HL-60 (cell line): ENCODE data around the gene PACSIN1.

Experiments used
- DNase-seq, 2 experiments: peaks; one replicate each; pipeline ENCODE4 v3.0.0-alpha.2; 2010 to 2020; ENCODE audit warnings: low read depth in 1 of 2, low spot score in 1 of 2
- H3K27ac ChIP-seq: fragments of 250-450 bp; sonication (Bioruptor Pico); replicated peaks from 2 replicates; pipeline ENCODE4 v1.5.1; 2020; ENCODE audit warnings: mild to moderate bottlenecking, moderate library complexity
- H3K27me3 ChIP-seq: fragments of 250-450 bp; sonication (Bioruptor Pico); 2 replicates; pipeline ENCODE4 v1.5.1; 2021; ENCODE audit warnings: mild to moderate bottlenecking, moderate library complexity; ENCODE audit not compliant: insufficient read depth, poor library complexity, severe bottlenecking
- H3K4me3 ChIP-seq: replicated peaks from 2 replicates; pipeline ENCODE4 v1.5.1; 2011; ENCODE audit warnings: mild to moderate bottlenecking, control low read depth, low read length; ENCODE audit not compliant: insufficient read depth
- CTCF ChIP-seq: IDR thresholded peaks from one replicate; pipeline ENCODE4 v1.5.1; 2011; ENCODE audit warnings: low read length, control low read depth, inconsistent platforms; ENCODE audit not compliant: insufficient read depth
- GABPA ChIP-seq: IDR thresholded peaks from 2 replicates; pipeline ENCODE4 v1.6.1; 2012; ENCODE audit warnings: low read depth
- POLR2AphosphoS5 ChIP-seq: IDR thresholded peaks from 2 replicates; pipeline ENCODE4 v1.6.1; 2012; ENCODE audit warnings: low read depth
- SPI1 ChIP-seq: IDR thresholded peaks from 2 replicates; pipeline ENCODE4 v1.6.1; 2012; ENCODE audit warnings: low read depth, mild to moderate bottlenecking, borderline replicate concordance
- TF ChIP-seq, protein P1 (sequence below): IDR thresholded peaks from 2 replicates; pipeline ENCODE4 v1.6.1; 2012; ENCODE audit warnings: low read depth; ENCODE audit not compliant: insufficient replicate concordance

PACSIN1 gene

DNA sequence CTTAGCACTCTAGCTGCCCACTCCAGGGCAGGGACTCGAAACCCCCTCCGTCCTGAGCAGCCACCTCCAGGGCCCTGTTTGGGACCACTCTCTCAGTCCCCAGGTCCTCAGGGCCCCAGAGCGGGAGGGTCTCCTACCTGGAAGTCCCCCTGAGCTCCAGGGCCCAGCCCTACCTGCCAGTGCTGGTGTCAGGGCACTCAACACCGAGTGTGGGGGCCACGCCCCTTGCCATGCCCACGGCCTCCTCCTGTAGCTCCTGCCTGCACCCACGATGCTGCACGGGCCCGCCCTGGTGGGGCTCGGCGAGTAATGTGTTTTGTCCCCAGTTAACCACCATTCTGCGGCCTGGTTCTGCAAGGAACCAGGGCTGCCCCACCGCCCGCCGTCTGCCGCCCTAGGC, 68.8 kb downstream of the PACSIN1 start:
- Histone ChIP-seq H3K27me3 (no peaks in the 10 kb centered on the region), H3K27ac (no peak overlapping the region), H3K4me3 (no peak overlapping the region)
- DNase-seq = no peak
- TF ChIP-seq, protein P1, sequence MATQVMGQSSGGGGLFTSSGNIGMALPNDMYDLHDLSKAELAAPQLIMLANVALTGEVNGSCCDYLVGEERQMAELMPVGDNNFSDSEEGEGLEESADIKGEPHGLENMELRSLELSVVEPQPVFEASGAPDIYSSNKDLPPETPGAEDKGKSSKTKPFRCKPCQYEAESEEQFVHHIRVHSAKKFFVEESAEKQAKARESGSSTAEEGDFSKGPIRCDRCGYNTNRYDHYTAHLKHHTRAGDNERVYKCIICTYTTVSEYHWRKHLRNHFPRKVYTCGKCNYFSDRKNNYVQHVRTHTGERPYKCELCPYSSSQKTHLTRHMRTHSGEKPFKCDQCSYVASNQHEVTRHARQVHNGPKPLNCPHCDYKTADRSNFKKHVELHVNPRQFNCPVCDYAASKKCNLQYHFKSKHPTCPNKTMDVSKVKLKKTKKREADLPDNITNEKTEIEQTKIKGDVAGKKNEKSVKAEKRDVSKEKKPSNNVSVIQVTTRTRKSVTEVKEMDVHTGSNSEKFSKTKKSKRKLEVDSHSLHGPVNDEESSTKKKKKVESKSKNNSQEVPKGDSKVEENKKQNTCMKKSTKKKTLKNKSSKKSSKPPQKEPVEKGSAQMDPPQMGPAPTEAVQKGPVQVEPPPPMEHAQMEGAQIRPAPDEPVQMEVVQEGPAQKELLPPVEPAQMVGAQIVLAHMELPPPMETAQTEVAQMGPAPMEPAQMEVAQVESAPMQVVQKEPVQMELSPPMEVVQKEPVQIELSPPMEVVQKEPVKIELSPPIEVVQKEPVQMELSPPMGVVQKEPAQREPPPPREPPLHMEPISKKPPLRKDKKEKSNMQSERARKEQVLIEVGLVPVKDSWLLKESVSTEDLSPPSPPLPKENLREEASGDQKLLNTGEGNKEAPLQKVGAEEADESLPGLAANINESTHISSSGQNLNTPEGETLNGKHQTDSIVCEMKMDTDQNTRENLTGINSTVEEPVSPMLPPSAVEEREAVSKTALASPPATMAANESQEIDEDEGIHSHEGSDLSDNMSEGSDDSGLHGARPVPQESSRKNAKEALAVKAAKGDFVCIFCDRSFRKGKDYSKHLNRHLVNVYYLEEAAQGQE = no peak
- TF ChIP-seq GABPA (no peak), SPI1 (no peak), CTCF (no peak), POLR2AphosphoS5 (no peak)

DNA sequence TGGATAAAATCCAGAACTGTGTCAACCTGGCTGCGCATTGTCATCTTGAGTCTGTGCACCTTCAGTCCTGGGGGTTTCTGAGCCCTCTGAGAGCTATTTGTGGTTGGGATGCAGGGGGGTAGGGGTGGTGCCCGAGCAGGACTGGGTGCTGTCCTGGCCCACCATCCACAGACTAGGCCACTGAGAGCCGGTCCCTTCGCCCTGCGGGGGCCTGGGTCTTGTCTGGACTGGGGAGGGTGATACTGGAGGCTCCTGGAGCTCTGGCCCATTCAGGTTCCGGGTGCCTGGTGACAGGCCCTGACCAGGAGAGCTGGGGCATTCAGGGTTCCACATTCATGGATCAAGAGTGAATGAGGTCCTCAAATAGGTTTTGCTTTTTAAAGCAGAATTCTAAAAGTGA, 69.3 kb downstream of the PACSIN1 start:
- Histone ChIP-seq H3K4me3 (no peak overlapping the region), H3K27me3 (no peaks in the 10 kb centered on the region), H3K27ac (no peak overlapping the region)
- TF ChIP-seq SPI1 = no peak
- TF ChIP-seq CTCF = no peak
- no peak for DNase-seq

DNA sequence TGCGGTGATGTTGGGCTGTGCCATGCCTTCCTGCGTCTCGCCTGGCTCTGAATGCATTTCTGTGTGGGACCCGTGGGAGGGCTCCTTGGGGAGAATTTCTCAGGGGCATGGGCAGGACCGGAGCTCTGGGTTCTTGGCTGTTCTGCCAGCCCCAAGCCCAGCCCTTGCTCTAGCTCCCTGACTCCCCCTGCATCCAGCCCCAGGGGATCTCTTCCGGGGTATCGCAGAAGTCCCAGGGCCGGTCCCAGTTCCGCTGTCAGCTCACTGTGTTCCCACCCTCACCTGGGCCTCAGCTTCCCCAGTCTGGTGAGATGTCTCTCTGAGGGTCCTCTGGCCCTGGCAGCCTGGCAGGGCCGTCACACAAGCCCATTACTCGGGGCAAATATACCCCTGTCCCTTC, 69.8 kb downstream of the PACSIN1 start:
- no peaks in the 10 kb centered on the region for H3K27me3 ChIP-seq
- no peak for TF ChIP-seq GABPA
- H3K4me3 ChIP-seq = no peak overlapping the region
- DNase-seq = no peak
- no peak overlapping the region for H3K27ac ChIP-seq

DNA sequence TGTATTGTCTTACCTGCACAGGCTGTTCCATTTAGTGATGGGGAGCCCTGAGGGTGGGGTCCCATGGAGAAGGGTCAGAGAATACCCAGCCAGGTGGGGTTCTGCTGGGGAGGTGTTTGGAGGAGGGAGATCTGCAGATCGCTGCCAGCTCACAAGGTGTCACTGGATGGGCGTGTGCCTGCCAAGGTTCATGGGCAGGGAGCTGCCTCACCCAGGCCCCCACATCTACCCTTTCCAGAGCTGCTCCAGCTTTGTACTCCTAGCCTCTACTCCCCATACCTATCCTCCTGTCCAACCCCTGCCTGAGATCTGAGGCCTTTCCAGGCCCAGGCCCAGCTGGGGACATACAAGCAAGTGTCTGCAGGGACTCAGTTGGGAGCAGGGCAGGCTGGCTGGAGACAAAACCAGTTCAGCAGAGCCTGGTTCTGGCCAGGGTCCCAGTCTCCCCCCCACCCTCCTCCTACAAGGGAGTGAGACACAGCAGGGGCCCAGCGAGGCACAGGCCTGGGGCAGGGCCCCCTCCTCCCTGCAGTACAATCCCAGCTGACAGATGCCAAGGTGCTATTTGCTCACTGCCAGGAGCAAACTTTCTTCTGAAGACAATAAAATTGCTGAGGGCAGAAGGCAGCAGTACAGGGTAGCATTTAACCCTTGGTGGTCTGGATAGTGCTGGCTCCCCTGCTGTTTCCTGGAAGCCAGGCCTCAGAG, 70.5 kb downstream of the PACSIN1 start:
- no peak for DNase-seq
- Histone ChIP-seq H3K27ac (no peak overlapping the region), H3K27me3 (no peaks in the 10 kb centered on the region)

More for the DNA sequence above, 70.5 kb downstream of the PACSIN1 start:
- no peak for TF ChIP-seq SPI1
- TF ChIP-seq, protein P1 = no peak
- no peak for TF ChIP-seq GABPA
- no peak for TF ChIP-seq POLR2AphosphoS5
- no peak for TF ChIP-seq CTCF
- no peak overlapping the region for H3K4me3 ChIP-seq
